Panc1 (cell line): ENCODE results near the gene TRIM36. TPM values are rescaled to one million over a fixed set of nuclear protein-coding genes. Genes with fewer than 3 reads are reported as not detected.

Experiments
- ATAC-seq: fragments of 200-7000 bp; cut with Tn5 transposase; 2 replicates; pipeline ENCODE4 v1.9.1; 2020; ENCODE audit warnings: mild to moderate bottlenecking, moderate library complexity
- BruUV-seq: library from RNA; stranded (reverse); fragments of 400-500 nt; replicated peaks from 2 replicates; lab custom pipeline; 2021; lab: Mats Ljungman, UMichigan
- CTCF ChIA-PET: fragments of 300-600 bp; sonication (Branson Sonifier 250); formaldehyde crosslinking; loops from one replicate; lab custom pipeline; 2022; ENCODE audit warnings: antibody characterized with exemption; lab: Charles Lee
- POLR2A ChIA-PET: fragments of 300-600 bp; sonication (Branson Sonifier 250); formaldehyde crosslinking; loops from one replicate; lab custom pipeline; 2022; ENCODE audit warnings: antibody characterized with exemption; lab: Charles Lee
- DNase-seq: peaks from one replicate; pipeline ENCODE4 v3.0.0-alpha.2; 2010; ENCODE audit warnings: low read depth, low spot score
- H3K27ac ChIP-seq: 2 replicates; pipeline ENCODE4 v1.5.1; 2011; ENCODE audit warnings: mild to moderate bottlenecking, low read length, inconsistent platforms
- H3K27me3 ChIP-seq: fragments of 200-500 bp; sonication (Bioruptor generic); 2 replicates; pipeline ENCODE4 v1.6.0; 2014; ENCODE audit warnings: low read length, inconsistent platforms; ENCODE audit not compliant: control insufficient read depth, insufficient read depth
- H3K36me3 ChIP-seq: fragments of 200-500 bp; sonication (Bioruptor generic); 2 replicates; pipeline ENCODE4 v1.5.1; 2014; ENCODE audit warnings: inconsistent platforms, mild to moderate bottlenecking, low read length, moderate library complexity; ENCODE audit not compliant: control insufficient read depth, insufficient read depth
- H3K4me1 ChIP-seq: 2 replicates; pipeline ENCODE4 v1.5.1; 2011; ENCODE audit warnings: inconsistent platforms, mild to moderate bottlenecking, low read length, moderate library complexity; ENCODE audit not compliant: control insufficient read depth, insufficient read depth
- H3K4me3 ChIP-seq, 2 experiments: 2 replicates each; pipeline ENCODE4 v1.5.1; 2011 to 2012; ENCODE audit warnings: low read depth in 2 of 2, low read length in 2 of 2, mild to moderate bottlenecking in 2 of 2, inconsistent platforms in 1 of 2, moderate library complexity in 1 of 2
- H3K9me3 ChIP-seq: fragments of 200-500 bp; sonication (Bioruptor generic); 2 replicates; pipeline ENCODE4 v1.5.1; 2014; ENCODE audit warnings: low read depth, mild to moderate bottlenecking, inconsistent platforms, low read length, moderate library complexity; ENCODE audit not compliant: control insufficient read depth, insufficient read depth
- POLR2AphosphoS5 ChIP-seq: IDR thresholded peaks from 2 replicates; pipeline ENCODE4 v1.6.1; 2012; ENCODE audit warnings: mild to moderate bottlenecking, low read depth, low read length, moderate library complexity
- SIN3A ChIP-seq: IDR thresholded peaks from 2 replicates; pipeline ENCODE4 v1.6.1; 2012; ENCODE audit warnings: low read depth, mild to moderate bottlenecking, low read length, moderate library complexity, borderline replicate concordance; ENCODE audit not compliant: insufficient read depth
- TCF7L2 ChIP-seq: IDR thresholded peaks from 2 replicates; pipeline ENCODE4 v1.6.1; 2011; ENCODE audit warnings: mild to moderate bottlenecking, low read depth, low read length, inconsistent platforms
- in situ Hi-C: cut with HindIII; loops from 2 replicates; pipeline ENCODE4 v1.10.0; 2016; ENCODE audit warnings: low sequenced_read_pairs, low pct_unique_long_range_greater_than_20kb
- intact Hi-C: fragments of 100-400 bp; cut with micrococcal nuclease; formaldehyde crosslinking; loops from one replicate; pipeline ENCODE4 v1.10.0; 2022; ENCODE audit not compliant: unreplicated experiment
- total RNA-seq: library from RNA; stranded (reverse); gene quantifications from one replicate; pipeline ENCODE4 v1.2.1, GENCODE V29; 2021; ENCODE audit not compliant: unreplicated experiment
- TF ChIP-seq, protein P1 (sequence below), 2 experiments: IDR thresholded peaks; 2 replicates each; pipeline ENCODE4 v1.6.1; 2011 to 2012; ENCODE audit warnings: low read depth in 2 of 2, control low read depth in 1 of 2, low read length in 1 of 2, mild to moderate bottlenecking in 1 of 2, moderate library complexity in 1 of 2; ENCODE audit not compliant: insufficient read depth in 1 of 2
- TF ChIP-seq, protein P2 (sequence below): fragments of 450-650 bp; IDR thresholded peaks from 2 replicates; pipeline ENCODE4 v1.5.1; 2017; ENCODE audit warnings: mild to moderate bottlenecking

TRIM36 gene
- total RNA-seq, 1 experiment from 2014 or later = 1.6 TPM

DNA sequence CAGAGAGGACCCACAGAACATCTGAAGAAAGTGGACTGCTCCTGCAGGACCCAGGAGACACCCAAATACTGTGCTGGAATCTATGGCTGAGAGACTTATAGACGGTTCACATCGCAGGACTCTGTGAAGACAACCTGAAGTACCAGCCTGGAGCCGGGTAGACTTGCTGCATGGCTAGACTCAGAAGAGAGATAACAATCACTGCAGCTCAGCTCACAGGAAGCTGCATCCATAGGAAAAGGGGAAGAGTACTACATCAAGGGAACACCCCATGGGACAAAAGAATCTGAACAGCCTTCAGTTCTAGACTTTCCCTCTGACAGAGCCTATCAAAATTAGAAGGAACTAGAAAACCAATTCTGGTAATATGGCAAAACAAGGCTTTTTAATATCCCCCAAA, 26.5 kb upstream of the TRIM36 start:
- intact Hi-C loops (no loop called here), in situ Hi-C loops (no loop called here)
- no peak overlapping the region for H3K27ac ChIP-seq
- H3K9me3 ChIP-seq = no peaks in the 10 kb centered on the region
- H3K4me1 ChIP-seq = no peaks in the 10 kb centered on the region
- DNase-seq = no peak
- ChIA-PET POLR2A (no interaction called here), CTCF (no interaction called here)
- ATAC-seq = no peak
- TF ChIP-seq POLR2AphosphoS5 (no peak), TCF7L2 (no peak), SIN3A (no peak)
- TF ChIP-seq, protein P1, sequence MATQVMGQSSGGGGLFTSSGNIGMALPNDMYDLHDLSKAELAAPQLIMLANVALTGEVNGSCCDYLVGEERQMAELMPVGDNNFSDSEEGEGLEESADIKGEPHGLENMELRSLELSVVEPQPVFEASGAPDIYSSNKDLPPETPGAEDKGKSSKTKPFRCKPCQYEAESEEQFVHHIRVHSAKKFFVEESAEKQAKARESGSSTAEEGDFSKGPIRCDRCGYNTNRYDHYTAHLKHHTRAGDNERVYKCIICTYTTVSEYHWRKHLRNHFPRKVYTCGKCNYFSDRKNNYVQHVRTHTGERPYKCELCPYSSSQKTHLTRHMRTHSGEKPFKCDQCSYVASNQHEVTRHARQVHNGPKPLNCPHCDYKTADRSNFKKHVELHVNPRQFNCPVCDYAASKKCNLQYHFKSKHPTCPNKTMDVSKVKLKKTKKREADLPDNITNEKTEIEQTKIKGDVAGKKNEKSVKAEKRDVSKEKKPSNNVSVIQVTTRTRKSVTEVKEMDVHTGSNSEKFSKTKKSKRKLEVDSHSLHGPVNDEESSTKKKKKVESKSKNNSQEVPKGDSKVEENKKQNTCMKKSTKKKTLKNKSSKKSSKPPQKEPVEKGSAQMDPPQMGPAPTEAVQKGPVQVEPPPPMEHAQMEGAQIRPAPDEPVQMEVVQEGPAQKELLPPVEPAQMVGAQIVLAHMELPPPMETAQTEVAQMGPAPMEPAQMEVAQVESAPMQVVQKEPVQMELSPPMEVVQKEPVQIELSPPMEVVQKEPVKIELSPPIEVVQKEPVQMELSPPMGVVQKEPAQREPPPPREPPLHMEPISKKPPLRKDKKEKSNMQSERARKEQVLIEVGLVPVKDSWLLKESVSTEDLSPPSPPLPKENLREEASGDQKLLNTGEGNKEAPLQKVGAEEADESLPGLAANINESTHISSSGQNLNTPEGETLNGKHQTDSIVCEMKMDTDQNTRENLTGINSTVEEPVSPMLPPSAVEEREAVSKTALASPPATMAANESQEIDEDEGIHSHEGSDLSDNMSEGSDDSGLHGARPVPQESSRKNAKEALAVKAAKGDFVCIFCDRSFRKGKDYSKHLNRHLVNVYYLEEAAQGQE (IDR thresholded peaks at IDR 0.05; ENCODE audit: insufficient read depth in 1 of 2, low read depth in 2 of 2, low read length in 1 of 2) = no peak
- TF ChIP-seq, protein P2, sequence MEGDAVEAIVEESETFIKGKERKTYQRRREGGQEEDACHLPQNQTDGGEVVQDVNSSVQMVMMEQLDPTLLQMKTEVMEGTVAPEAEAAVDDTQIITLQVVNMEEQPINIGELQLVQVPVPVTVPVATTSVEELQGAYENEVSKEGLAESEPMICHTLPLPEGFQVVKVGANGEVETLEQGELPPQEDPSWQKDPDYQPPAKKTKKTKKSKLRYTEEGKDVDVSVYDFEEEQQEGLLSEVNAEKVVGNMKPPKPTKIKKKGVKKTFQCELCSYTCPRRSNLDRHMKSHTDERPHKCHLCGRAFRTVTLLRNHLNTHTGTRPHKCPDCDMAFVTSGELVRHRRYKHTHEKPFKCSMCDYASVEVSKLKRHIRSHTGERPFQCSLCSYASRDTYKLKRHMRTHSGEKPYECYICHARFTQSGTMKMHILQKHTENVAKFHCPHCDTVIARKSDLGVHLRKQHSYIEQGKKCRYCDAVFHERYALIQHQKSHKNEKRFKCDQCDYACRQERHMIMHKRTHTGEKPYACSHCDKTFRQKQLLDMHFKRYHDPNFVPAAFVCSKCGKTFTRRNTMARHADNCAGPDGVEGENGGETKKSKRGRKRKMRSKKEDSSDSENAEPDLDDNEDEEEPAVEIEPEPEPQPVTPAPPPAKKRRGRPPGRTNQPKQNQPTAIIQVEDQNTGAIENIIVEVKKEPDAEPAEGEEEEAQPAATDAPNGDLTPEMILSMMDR = no peak
- no peak overlapping the region for H3K4me3 ChIP-seq
- no peaks in the 10 kb centered on the region for H3K36me3 ChIP-seq
- no TSS peak for BruUV-seq
- H3K27me3 ChIP-seq = no peaks in the 10 kb centered on the region

- BruUV-seq = no TSS peak
- intact Hi-C loops (no loop called here), in situ Hi-C loops (no loop called here)
- H3K4me1 ChIP-seq = no peaks in the 10 kb centered on the region
- CTCF ChIA-PET = no interaction called here
- DNase-seq (no peak), ATAC-seq (no peak)
- POLR2A ChIA-PET = no interaction called here
- no peak overlapping the region for H3K4me3 ChIP-seq
- H3K9me3 ChIP-seq = no peaks in the 10 kb centered on the region
- no peaks in the 10 kb centered on the region for H3K27me3 ChIP-seq
- no peak overlapping the region for H3K27ac ChIP-seq
- H3K36me3 ChIP-seq = no peaks in the 10 kb centered on the region
- TF ChIP-seq, protein P1 (IDR thresholded peaks at IDR 0.05; ENCODE audit: insufficient read depth in 1 of 2, low read depth in 2 of 2, low read length in 1 of 2) = no peak
- TF ChIP-seq TCF7L2 = no peak
- TF ChIP-seq, protein P2 = no peak
- no peak for TF ChIP-seq SIN3A
- no peak for TF ChIP-seq POLR2AphosphoS5
These were observed 25.0 kb upstream of the TRIM36 start for GRCh38 chr5:115194676-115195075.
